ENCODE measurements around the gene CCL24. TPM values are rescaled to one million over a fixed set of nuclear protein-coding genes. Genes with fewer than 3 reads are reported as not detected.
"Not testable (repeated sequence)": the region's sequence is repeated elsewhere in the genome, so short reads cannot be mapped to it uniquely, and the experiment has no call there.

The CCL24 gene
- polyA plus RNA-seq, 6 donors from 2014 or later, result not detected

GRCh38 chr7:75793676-75794075, 19.9 kb downstream of the CCL24 start:
- H3K27me3 Mint-ChIP-seq, result peaks cover 3 to 32% (median 24%) of the 10 kb centered on the region in 3 donors
- H3K4me1 Mint-ChIP-seq, result no peaks in the 10 kb centered on the region
- H3K27ac Mint-ChIP-seq, result no peak overlapping the region
- H3K9me3 Mint-ChIP-seq, result no peaks in the 10 kb centered on the region
- no peak for ATAC-seq (ENCODE audit: low read depth in 2 of 2)
- H3K4me3 Mint-ChIP-seq, result no peak overlapping the region
- no peak for DNase-seq
- H3K36me3 Mint-ChIP-seq, result no peaks in the 10 kb centered on the region

DNA sequence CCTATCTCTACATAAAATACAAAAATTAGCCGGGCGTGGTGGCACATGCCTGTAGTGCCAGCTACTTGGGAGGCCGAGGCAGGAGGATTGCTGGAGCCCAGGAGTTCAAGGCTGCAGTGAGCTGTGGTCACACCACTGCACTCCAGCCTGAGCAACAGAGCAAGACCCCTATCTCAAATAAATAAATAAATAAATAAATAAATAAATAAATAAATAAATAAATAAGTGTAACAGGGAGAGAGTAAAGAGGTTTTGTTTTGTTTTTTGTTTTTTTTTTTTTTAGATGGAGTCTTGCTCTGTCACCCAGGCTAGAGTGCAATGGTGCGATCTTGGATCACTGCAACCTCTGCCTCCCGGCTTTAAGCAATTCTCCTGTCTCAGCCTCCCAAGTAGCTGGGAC, 21.0 kb downstream of the CCL24 start:
- not testable (repeated sequence) for DNase-seq; H3K9me3 Mint-ChIP-seq; H3K36me3 Mint-ChIP-seq; ATAC-seq (ENCODE audit: low read depth in 2 of 2); H3K4me3 Mint-ChIP-seq; H3K27ac Mint-ChIP-seq; H3K4me1 Mint-ChIP-seq
- peaks cover 0 to 24% (median 24%) of the 10 kb centered on the region in 3 donors for H3K27me3 Mint-ChIP-seq

GRCh38 chr7:75789361-75789924, 24.2 kb downstream of the CCL24 start:
- ATAC-seq (ENCODE audit: low read depth in 2 of 2) (no peak), DNase-seq (no peak)
- Mint-ChIP-seq H3K36me3 (no peaks in the 10 kb centered on the region), H3K4me1 (no peaks in the 10 kb centered on the region), H3K27ac (peak overlapping the region in 1 of 6 donors; percentile 46), H3K4me3 (no peak overlapping the region), H3K9me3 (no peaks in the 10 kb centered on the region), H3K27me3 (peaks cover 0 to 14% (median 10%) of the 10 kb centered on the region in 3 donors)

DNA sequence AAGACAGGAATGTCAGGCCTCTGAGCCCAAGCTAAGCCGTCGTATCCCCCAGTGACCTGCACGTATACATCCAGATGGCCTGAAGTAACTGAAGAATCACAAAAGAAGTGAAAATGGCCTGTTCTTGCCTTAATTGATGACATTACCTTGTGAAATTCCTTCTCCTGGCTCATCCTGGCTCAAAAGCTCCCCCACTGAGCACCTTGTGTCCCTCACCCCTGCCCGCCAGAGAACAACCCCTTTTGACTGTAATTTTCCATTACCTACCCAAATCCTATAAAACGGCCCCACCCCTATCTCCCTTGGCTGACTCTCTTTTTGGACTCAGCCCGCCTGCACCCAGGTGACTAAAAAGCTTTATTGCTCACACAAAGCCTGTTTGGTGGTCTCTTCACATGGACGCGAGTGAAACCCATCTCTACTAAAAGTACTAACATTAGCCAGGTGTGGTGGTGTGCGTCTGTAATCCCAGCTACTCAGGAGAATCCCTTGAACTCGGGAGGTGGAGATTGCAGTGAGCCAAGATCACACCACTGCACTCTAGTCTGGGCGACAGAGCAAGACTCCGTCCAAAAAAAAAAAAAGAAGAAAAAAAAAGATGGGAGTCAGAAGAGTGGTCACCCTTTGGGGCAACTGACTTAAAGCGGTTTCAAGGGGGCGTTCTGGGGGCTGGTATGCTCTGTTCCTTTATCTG, 25.3 kb downstream of the CCL24 start:
- not testable (repeated sequence) for H3K4me3 Mint-ChIP-seq; H3K9me3 Mint-ChIP-seq; DNase-seq; H3K36me3 Mint-ChIP-seq; ATAC-seq (ENCODE audit: low read depth in 2 of 2); H3K4me1 Mint-ChIP-seq; H3K27me3 Mint-ChIP-seq
- H3K27ac Mint-ChIP-seq, result peak overlapping the region in 1 of 6 donors; percentile 66

- not testable (repeated sequence) for H3K4me1 Mint-ChIP-seq; ATAC-seq (ENCODE audit: low read depth in 2 of 2); H3K27ac Mint-ChIP-seq; H3K9me3 Mint-ChIP-seq; DNase-seq; H3K36me3 Mint-ChIP-seq
- Mint-ChIP-seq H3K4me3 (peak overlapping the region in 1 of 8 donors; percentile 61), H3K27me3 (peaks cover 0 to 40% (median 37%) of the 10 kb centered on the region in 3 donors)
Observed at GRCh38 chr7:75783058-75783457, 30.5 kb downstream of the CCL24 start.

DNA sequence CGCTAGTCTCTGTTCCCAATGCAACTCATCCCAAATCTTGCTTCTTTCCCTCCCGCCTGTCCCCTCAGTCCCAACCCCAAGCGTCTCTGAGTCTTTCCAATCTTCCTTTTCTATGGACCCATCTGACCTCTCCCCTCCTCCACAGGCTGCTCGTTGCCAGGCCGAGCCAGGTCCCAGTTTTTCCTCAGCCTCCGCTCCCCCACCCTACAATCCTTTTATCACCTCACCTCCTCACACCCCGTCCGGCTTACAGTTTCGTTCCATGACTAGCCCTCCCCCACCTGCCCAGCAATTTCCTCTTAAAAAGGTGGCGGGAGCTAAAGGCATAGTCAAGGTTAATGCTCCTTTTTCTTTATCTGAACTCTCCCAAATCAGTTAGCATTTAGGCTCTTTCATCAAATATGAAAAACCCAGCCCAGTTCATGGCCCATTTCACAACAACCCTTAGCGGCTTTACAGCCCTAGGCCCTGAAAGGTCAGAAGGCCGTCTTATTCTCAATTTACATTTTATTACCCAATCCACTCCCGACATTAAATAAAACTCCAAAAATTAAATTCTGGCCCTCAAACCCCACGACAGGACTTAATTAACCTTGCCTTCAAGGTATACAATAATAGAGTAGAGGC, 32.8 kb downstream of the CCL24 start:
- not testable (repeated sequence) for DNase-seq; H3K36me3 Mint-ChIP-seq; H3K27ac Mint-ChIP-seq; ATAC-seq (ENCODE audit: low read depth in 2 of 2); H3K9me3 Mint-ChIP-seq; H3K4me1 Mint-ChIP-seq
- peak overlapping the region in 1 of 8 donors; percentile 57 for H3K4me3 Mint-ChIP-seq
- peaks cover 0 to 40% (median 37%) of the 10 kb centered on the region in 3 donors for H3K27me3 Mint-ChIP-seq

DNA sequence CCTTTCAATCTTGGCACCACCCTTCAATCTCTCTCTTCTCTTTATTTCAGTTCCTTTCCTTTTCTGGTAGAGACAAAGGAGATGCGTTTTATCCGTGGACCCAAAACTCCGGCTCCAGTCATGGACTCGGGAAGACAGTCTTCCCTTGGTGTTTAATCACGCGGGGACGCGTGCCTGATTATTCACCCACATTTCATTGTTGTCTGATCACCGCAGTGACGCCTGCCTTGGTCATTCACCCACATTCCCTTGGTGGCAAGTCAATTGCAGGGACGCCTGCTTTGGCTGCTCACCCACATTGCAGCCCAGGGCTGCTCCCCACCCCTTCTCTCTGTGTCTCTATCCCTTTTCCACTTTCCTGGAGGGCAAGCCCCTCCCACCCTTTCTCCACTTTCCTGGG, 34.1 kb downstream of the CCL24 start:
- not testable (repeated sequence) for H3K9me3 Mint-ChIP-seq

DNA sequence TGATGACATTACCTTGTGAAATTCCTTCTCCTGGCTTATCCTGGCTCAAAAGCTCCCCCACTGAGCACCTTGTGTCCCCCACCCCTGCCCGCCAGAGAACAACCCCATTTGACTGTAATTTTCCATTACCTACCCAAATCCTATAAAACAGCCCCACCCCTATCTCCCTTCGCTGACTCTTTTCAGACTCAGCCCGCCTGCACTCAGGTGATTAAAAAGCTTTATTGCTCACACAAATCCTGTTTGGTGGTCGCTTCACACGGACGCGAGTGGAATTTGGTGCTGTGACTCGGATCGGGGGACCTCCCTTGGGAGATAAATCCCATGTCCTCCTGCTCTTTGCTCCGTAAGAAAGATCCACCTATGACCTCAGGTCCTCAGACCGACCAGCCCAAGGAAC, 34.6 kb downstream of the CCL24 start:
- H3K9me3 Mint-ChIP-seq; H3K4me1 Mint-ChIP-seq; ATAC-seq (ENCODE audit: low read depth in 2 of 2); H3K36me3 Mint-ChIP-seq; H3K27ac Mint-ChIP-seq; H3K4me3 Mint-ChIP-seq; DNase-seq: not testable (repeated sequence)
- H3K27me3 Mint-ChIP-seq, result peaks cover 0 to 40% (median 37%) of the 10 kb centered on the region in 3 donors

More for the DNA sequence above, 34.1 kb downstream of the CCL24 start:
- not testable (repeated sequence) for H3K4me3 Mint-ChIP-seq; ATAC-seq (ENCODE audit: low read depth in 2 of 2); DNase-seq; H3K36me3 Mint-ChIP-seq; H3K4me1 Mint-ChIP-seq
- H3K27ac Mint-ChIP-seq, result peak overlapping the region in 1 of 6 donors; percentile 69
- H3K27me3 Mint-ChIP-seq, result peaks cover 0 to 40% (median 37%) of the 10 kb centered on the region in 3 donors

DNA sequence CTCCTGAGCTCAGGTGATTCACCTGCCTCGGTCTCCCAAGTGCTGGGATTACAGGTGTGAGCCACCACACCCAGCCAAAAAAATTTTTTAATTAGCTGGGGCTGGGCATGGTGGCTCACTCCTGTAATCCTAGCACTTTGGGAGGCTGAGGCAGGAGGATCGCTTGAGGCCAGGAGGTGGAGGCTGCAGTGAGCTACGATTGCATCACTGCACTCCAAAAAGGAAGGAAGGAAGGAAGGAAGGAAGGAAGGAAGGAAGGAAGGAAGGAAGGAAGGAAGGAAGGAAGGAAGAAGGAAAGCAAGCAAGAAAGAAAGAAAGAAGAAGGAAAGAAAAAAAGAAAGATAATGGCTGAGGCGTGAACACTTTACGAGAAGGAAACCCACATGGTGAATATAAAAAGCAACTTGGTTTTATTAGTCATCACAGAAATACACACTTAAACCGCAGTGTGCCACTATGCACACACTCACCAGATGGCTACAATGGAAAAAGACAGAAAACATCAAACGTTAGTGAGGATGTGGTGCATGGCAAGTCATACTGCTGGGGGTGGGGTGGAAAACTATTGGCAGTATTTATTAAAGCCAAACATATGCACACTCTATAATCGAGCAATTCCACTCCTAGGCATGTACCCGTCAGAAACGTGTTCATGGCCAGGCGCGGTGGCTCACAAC, 37.2 kb downstream of the CCL24 start:
- DNase-seq, result no peak
- ATAC-seq (ENCODE audit: low read depth in 2 of 2), result peak in 1 of 2 donors; percentile 27
- Mint-ChIP-seq H3K27me3 (peaks cover 0 to 22% (median 20%) of the 10 kb centered on the region in 3 donors), H3K4me3 (no peak overlapping the region), H3K27ac (peak overlapping the region in 2 of 6 donors; percentile 65 to 78), H3K9me3 (peaks cover 0 to 2% (median 0%) of the 10 kb centered on the region in 7 donors), H3K4me1 (peaks cover 5 to 9% (median 7%) of the 10 kb centered on the region in 3 donors), H3K36me3 (no peaks in the 10 kb centered on the region)

- H3K4me1 Mint-ChIP-seq; DNase-seq; H3K27me3 Mint-ChIP-seq; H3K36me3 Mint-ChIP-seq; ATAC-seq (ENCODE audit: low read depth in 2 of 2); H3K9me3 Mint-ChIP-seq; H3K4me3 Mint-ChIP-seq: not testable (repeated sequence)
- H3K27ac Mint-ChIP-seq, result peak overlapping the region in 1 of 6 donors; percentile 52
Observed at GRCh38 chr7:75773958-75774357, 39.6 kb downstream of the CCL24 start.

DNA sequence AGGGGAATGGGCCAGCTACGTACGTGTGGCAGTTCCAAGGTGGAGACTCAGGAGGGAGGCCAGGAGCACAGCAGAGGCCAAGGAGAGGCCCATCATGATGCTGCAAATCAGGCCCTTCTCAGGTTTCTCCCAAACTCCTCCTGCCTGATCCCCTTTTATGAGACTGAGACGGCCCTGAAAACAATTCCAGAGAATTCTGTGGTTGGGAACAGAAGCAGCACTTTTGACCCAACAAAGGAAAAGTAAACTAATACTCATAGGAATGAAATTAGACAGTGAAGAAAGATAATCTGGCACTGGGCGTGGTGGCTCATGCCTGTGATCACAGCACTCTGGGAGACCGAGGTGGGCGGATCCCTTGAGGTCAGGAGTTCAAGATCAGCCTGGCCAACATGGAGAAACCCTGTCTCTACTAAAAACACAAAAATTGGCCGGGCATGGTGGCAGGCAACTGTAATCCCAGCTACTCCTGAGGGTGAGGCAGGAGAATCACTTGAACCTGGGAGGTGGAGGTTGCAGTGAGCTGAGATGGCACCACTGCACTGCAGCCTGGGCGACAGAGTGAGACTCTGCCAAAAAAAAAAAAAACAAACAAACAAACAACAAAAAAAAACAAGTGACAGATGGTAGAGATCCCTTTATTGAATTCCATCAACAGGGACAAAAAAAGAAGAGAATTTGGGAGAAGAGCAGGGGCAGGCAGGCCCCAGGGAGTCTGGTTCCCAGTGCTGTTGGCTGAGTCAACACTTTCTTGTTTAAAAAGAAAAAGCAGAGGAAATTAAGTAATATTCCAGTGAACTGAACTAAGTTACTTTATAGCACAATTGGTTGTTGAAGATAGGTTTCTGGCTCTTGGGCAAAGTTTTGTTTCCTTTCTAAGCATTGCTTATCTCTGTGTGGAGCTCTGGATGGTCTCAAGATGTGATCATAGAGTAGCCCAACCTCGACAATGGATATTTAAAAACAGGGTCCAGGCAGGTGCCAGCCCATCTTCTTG, 41.2 kb downstream of the CCL24 start, which contains the start of gene CCL26:
Gene CCL26, minus strand, starts transcription at position 131 of the 997 bp plus-strand sequence. Its CDS starts 35 bp downstream, at position 96.
- Mint-ChIP-seq H3K9me3 (no peaks in the 10 kb centered on the region), H3K27me3 (no peaks in the 10 kb centered on the region), H3K4me1 (peaks cover 5 to 9% (median 7%) of the 10 kb centered on the region in 3 donors), H3K27ac (peak within 1 kb of the TSS in 1 of 6 donors; percentile 17), H3K36me3 (no peaks in the 10 kb centered on the region), H3K4me3 (no peak within 1 kb of the TSS)
- no peak for DNase-seq
- no peak for ATAC-seq (ENCODE audit: low read depth in 2 of 2)

DNA sequence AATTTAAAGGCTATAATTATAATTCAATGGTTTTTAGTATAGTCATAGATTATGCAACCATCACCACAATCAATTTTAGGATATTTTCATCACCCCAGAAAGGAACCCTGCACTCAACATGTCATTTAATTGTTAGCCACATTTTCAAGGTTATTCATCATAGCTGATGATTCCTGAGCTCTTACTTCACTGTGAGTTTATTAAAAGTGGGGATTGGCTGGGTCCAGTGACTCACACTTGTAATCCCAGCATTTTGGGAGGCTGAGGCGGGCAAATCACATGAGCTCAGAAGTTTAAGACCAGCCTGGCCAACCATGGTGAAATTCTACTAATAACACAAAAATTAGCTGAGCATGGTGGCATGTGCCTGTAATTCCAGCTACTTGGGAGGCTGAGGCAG, 42.4 kb downstream of the CCL24 start:
- no peaks in the 10 kb centered on the region for H3K36me3 Mint-ChIP-seq
- ATAC-seq (ENCODE audit: low read depth in 2 of 2) (no peak), DNase-seq (no peak)
- H3K27me3 Mint-ChIP-seq, result no peaks in the 10 kb centered on the region
- peaks cover under 1 to 3% (median 2%) of the 10 kb centered on the region in 3 donors for H3K4me1 Mint-ChIP-seq
- H3K4me3 Mint-ChIP-seq, result no peak overlapping the region
- peak overlapping the region in 1 of 6 donors; percentile 17 for H3K27ac Mint-ChIP-seq
- no peaks in the 10 kb centered on the region for H3K9me3 Mint-ChIP-seq

All from naive B cell (primary cell).